ENCODE data around the gene SEMA4C.

SEMA4C gene

GRCh38 chr2:96839293-96839874 lies 30.5 kb downstream of the SEMA4C start:
- no peak for DNase-seq

GRCh38 chr2:96838345-96839292 lies 31.3 kb downstream of the SEMA4C start:
- DNase-seq = no peak

DNA sequence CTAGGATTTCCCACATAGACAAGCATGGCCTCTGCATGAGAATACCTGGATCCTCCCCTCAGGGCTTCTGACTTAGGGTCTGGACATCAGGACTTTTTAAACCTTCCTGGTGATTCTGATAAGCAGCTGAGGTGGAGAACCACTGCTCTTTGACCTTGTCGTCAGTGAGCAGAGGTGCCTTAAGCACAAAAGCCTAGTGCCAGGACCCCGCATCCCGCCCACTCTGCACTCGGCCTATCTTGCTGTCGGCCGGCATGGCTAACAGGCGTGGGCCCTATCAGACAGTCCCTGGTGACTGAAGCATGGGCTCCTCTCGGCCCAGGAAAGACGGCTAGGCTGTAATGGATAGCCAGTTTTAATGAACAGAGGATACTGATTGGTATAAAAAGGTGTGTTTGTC lies 32.3 kb downstream of the SEMA4C start:
- DNase-seq = no peak

DNA sequence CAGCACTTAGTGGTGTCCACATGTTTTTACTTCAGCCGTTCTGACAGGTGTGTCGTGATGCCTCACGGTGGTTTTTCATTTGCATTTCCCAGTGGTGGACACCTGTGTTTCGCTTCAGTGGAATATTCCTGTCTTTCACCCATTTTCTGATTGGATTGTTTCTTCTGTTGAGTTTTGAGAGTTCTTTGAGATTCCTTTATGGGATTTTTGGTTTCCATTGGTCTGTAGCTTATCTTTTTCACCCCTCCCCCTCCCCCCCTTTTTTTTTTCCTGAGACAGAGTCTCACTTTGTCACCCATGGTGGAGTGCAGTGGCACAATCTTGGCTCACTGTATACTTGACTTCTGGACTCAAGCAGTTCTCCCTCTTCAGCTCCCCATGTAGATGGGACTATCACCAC lies 34.0 kb downstream of the SEMA4C start:
- DNase-seq = no peak

- no peak for DNase-seq
Measured at GRCh38 chr2:96832754-96833507, 36.9 kb downstream of the SEMA4C start.

DNA sequence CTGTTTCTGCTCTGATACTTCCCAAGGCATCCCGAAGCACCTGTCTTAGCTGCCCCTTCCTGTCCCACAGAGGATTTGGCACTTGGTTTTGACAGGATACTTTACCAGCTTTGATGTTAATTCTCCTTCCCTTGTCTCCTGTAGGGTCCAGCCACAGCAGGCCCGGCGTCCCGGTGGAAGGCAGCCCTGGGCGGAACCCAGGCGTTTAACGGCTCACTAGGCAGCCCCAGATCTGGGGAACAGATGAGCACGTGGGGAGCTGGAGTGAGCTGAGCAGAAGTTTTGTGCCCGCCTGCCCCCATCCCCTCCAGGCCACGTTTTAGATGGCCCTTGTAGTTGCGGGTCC lies 37.5 kb downstream of the SEMA4C start:
- no peak for DNase-seq

DNA sequence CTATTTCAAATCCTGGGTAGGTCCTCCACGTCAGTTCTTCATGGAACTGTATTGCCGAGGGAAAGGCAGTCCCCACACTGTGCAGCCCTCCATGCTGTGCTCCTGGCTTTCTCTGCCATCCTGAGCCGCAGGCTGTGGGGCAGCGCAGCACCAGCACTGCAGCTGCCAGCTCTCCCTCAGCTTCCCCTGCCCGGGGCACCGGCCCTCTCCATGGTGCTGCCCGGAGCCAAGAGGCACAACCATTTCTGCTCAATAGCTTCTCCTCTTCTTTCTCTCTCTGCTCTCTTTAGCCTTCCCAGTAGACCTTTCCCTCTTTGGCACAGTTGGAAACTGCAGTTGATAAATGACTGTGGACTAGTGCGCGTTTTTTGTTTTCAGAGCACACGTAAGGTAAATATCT lies 38.2 kb downstream of the SEMA4C start:
- DNase-seq = no peak

- DNase-seq = no peak
Measured at GRCh38 chr2:96830044-96830562, 39.8 kb downstream of the SEMA4C start.

- no peak for DNase-seq
Measured at GRCh38 chr2:96828874-96829273, 41.0 kb downstream of the SEMA4C start.

DNA sequence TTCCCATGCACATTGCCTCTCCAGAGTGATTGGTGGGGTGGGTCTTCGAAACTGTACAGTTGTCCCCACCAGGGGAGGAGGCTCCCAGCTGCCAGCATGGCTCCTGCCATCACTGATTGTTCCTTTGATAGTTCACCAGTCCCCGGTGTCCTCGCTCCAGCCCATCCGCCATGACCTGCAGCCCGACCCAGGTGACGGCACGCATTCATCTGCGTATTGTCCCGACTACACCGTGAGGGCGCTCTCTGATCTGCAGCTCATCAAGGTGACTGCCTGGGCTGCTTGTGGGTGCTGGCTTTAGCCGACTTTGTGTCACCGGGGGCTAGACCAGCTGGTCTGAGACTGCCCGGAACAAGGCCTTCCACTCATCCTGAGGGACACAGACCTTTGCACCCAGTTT lies 41.4 kb downstream of the SEMA4C start:
- no peak for DNase-seq

DNA sequence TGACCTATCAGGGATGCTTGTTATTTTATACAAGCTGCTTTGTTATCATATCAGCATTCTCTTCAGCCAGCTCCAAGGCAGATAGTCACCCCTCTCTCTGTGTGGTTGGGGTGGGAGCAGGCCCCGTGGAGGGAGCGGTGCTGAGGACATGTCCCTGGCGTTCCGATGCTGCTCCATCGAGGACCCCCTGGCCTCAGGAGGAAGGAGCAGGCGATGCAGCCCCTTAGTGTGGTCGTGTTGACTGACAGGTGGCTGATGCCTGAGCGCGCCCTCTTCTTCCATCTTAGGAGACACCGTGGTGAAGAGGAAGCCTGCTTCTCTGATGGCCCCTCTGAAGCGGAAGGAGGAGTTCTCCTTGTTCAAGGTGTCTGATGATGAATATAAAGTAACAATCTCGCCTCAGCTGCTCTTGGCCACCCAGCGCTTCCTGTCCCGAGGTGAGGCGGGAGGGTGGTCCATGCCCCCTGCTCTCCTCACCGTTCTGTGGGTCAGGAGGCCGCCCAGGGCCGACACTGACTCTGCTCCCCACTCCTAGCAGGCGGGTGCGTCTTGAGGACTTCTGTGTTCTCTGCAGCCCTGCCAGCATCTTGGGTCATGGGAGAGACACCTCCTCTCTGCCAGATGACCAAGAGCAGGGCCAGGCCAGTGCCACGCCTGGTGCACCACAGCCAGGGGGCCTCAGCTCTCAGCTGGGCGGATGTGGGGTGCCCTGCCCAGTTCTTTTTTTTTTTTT lies 43.2 kb downstream of the SEMA4C start:
- DNase-seq = no peak

- no peak for DNase-seq
Measured at GRCh38 chr2:96825057-96825456, 44.8 kb downstream of the SEMA4C start.

- no peak for DNase-seq
Measured at GRCh38 chr2:96824079-96824870, 45.6 kb downstream of the SEMA4C start.

- DNase-seq = no peak
Measured at GRCh38 chr2:96823198-96823597, 46.7 kb downstream of the SEMA4C start.

GRCh38 chr2:96822786-96823185 lies 47.1 kb downstream of the SEMA4C start:
- DNase-seq = no peak

GRCh38 chr2:96821113-96821675 lies 48.7 kb downstream of the SEMA4C start:
- no peak for DNase-seq

DNA sequence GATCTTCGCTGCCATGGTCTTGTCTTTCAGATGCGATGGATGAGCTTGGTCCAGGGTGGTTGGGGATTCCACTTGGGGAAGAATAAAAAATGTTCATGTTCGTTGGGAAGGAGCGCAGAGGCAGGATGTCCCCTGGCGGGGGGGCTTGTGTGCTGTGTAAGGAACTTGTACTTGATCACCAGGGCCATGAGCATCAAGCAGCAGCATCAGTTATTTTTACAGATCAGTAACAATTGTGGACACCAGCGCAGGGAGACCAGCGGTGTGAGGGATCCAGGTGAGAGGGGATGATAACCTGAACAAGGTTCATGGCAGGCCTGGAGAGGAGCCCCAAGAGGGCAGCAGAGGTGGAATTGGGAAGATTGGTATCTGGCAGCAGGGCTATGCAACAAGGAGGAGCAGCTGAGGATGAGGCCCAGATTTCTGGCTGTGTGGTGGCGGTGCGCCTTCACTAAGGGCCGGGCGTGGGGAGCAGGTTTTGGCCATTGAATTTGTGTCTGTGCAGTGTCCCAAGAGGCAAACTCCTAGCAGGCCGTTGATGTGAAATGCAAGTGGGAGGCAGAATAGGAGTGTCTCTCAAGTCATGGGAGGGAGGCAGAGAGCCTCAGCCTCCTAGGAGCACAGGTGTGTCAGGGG lies 49.9 kb downstream of the SEMA4C start:
- DNase-seq = no peak

DNA sequence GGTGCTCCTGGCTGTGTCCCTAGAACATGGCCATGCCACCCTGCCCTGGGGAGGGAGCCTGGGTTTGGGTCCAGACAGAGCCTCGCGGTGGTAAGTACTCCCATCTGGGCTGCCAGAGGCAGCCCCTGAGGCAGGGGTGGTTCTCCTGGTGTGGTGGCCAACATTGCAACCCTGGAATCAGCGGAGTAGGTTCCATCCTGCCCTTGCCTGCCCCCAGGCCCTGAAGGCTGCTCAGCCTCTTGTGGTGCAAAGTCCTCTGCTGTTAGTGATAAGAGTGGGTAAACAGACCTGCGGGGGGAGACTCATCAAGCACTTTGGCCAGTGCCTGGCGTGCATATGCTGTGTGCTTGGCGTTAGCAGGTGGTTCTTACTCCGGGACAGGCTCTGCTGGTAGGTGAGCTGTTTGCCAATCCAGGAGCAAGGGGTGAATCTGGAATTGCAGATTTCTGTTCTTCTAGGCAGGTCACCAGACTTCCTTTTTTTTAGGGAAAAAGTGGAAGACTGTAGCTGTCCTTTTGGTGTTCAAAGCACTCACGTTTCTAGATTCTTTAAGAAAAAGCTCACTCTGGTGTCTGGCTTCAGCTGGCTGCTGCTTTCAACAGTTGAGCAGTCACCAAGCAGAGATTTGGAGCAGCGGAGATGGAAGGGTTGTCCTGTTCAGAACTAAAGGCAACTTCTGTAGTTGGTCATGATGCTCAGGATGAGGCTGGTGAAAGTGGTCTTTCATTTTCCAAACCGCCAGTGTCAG lies 50.6 kb downstream of the SEMA4C start:
- DNase-seq = no peak

GRCh38 chr2:96817882-96818281 lies 52.0 kb downstream of the SEMA4C start:
- DNase-seq = no peak
